Measurements from ENCODE around the gene PTDSS2. TPM values are rescaled to one million over a fixed set of nuclear protein-coding genes. Genes with fewer than 3 reads are reported as not detected.
A peak's percentile ranks its signal among the peaks of the same experiment; 100 is the strongest.

PTDSS2 gene
- total and polyA plus RNA-seq, 2 of the 13 experiments (the other 11 are each of a cell fraction or from before 2014, with no cell fraction given) = 21.7 to 26.4 TPM

DNA sequence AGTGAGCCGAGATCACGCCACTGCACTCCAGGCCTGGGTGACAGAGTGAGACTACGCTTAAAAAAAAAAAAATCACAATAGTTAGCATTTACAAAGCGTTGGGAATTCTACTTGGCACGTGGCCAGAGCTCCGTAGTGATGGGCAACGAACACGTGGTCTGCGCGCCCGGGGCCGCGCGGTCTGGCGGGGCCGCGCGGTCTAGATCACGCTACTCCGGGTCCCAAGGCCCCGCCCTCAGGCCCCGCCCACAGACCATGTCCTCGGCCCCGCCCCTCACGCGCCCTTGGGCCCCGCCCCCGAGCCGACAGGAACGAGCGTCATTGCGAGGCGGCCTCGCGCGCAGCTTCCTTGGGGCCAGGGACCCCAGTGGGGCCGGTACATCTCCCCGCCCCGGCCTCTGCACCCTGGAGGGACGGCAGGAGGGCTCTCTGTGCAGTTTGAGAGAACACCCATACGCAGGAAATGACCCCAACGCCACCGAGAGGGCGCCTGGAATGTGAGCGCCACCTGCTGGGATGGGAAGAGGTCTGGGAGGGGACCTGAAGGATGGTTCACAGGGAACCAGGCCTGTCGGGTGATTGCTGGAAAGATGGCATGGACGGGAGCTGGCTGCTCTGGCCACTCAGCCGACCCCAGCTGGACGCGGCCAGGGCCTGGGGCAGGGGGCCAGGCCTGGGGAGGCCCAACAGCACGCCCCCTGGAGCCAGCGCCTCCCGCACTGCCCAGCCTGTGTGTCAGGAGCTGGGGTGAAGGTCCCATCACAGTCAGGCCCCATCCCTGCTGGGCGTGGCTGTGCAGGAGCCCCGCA, 2.0 kb upstream of the PTDSS2 start (continued):
- TF ChIP-seq SRSF1 (optimal IDR thresholded peaks at IDR 0.05; ENCODE audit: low read depth, low read length) (no peak), ATF7 (IDR thresholded peaks at IDR 0.05) (no peak), ATF7 (CRISPR knock-in tag; IDR thresholded peaks at IDR 0.05) (0 out of 2 replicates have a peak, but pooled peaks have one; percentile 28), RBAK (CRISPR knock-in tag; IDR thresholded peaks at IDR 0.05) (no peak), STAT5B (CRISPR knock-in tag; IDR thresholded peaks at IDR 0.05) (peak; percentile 32; the same call in 1 of the 2 replicates), KDM4B (CRISPR knock-in tag; IDR thresholded peaks at IDR 0.05) (no peak), GATAD2A (CRISPR knock-in tag; IDR thresholded peaks at IDR 0.05) (peak; percentile 68), PPARG (CRISPR knock-in tag; conservative IDR thresholded peaks at IDR 0.05) (peak; percentile 22; the same call in 1 of the 2 replicates), SMC3 (IDR thresholded peaks at IDR 0.05; ENCODE audit: low read length) (peak; percentile 59), EED (CRISPR knock-in tag; IDR thresholded peaks at IDR 0.05) (no peak), ZNF878 (CRISPR knock-in tag; IDR thresholded peaks at IDR 0.05) (no peak), ZNF101 (CRISPR knock-in tag; IDR thresholded peaks at IDR 0.05; ENCODE audit: borderline replicate concordance, low read depth) (no peak), ZNF737 (CRISPR knock-in tag; IDR thresholded peaks at IDR 0.05; ENCODE audit: borderline replicate concordance) (no peak), ZNF446 (CRISPR knock-in tag; IDR thresholded peaks at IDR 0.05) (no peak), TBP (CRISPR knock-in tag; IDR thresholded peaks at IDR 0.05) (no peak), ZC3H4 (CRISPR knock-in tag; IDR thresholded peaks at IDR 0.05; ENCODE audit: borderline replicate concordance) (no peak)
- TF ChIP-seq, protein P1, sequence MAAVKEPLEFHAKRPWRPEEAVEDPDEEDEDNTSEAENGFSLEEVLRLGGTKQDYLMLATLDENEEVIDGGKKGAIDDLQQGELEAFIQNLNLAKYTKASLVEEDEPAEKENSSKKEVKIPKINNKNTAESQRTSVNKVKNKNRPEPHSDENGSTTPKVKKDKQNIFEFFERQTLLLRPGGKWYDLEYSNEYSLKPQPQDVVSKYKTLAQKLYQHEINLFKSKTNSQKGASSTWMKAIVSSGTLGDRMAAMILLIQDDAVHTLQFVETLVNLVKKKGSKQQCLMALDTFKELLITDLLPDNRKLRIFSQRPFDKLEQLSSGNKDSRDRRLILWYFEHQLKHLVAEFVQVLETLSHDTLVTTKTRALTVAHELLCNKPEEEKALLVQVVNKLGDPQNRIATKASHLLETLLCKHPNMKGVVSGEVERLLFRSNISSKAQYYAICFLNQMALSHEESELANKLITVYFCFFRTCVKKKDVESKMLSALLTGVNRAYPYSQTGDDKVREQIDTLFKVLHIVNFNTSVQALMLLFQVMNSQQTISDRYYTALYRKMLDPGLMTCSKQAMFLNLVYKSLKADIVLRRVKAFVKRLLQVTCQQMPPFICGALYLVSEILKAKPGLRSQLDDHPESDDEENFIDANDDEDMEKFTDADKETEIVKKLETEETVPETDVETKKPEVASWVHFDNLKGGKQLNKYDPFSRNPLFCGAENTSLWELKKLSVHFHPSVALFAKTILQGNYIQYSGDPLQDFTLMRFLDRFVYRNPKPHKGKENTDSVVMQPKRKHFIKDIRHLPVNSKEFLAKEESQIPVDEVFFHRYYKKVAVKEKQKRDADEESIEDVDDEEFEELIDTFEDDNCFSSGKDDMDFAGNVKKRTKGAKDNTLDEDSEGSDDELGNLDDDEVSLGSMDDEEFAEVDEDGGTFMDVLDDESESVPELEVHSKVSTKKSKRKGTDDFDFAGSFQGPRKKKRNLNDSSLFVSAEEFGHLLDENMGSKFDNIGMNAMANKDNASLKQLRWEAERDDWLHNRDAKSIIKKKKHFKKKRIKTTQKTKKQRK (IDR thresholded peaks at IDR 0.05; ENCODE audit: low read length) = no peak
- TF ChIP-seq, protein P2, sequence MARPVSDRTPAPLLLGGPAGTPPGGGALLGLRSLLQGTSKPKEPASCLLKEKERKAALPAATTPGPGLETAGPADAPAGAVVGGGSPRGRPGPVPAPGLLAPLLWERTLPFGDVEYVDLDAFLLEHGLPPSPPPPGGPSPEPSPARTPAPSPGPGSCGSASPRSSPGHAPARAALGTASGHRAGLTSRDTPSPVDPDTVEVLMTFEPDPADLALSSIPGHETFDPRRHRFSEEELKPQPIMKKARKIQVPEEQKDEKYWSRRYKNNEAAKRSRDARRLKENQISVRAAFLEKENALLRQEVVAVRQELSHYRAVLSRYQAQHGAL (CRISPR knock-in tag; IDR thresholded peaks at IDR 0.05; ENCODE audit: not compliant biosample characterization) = no peak
- TF ChIP-seq, protein P3, sequence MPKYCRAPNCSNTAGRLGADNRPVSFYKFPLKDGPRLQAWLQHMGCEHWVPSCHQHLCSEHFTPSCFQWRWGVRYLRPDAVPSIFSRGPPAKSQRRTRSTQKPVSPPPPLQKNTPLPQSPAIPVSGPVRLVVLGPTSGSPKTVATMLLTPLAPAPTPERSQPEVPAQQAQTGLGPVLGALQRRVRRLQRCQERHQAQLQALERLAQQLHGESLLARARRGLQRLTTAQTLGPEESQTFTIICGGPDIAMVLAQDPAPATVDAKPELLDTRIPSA (CRISPR knock-in tag; IDR thresholded peaks at IDR 0.05; ENCODE audit: borderline replicate concordance) = no peak
- TF ChIP-seq, protein P4, sequence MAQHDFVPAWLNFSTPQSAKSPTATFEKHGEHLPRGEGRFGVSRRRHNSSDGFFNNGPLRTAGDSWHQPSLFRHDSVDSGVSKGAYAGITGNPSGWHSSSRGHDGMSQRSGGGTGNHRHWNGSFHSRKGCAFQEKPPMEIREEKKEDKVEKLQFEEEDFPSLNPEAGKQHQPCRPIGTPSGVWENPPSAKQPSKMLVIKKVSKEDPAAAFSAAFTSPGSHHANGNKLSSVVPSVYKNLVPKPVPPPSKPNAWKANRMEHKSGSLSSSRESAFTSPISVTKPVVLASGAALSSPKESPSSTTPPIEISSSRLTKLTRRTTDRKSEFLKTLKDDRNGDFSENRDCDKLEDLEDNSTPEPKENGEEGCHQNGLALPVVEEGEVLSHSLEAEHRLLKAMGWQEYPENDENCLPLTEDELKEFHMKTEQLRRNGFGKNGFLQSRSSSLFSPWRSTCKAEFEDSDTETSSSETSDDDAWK (CRISPR knock-in tag; IDR thresholded peaks at IDR 0.05) = no peak
- TF ChIP-seq, protein P5, sequence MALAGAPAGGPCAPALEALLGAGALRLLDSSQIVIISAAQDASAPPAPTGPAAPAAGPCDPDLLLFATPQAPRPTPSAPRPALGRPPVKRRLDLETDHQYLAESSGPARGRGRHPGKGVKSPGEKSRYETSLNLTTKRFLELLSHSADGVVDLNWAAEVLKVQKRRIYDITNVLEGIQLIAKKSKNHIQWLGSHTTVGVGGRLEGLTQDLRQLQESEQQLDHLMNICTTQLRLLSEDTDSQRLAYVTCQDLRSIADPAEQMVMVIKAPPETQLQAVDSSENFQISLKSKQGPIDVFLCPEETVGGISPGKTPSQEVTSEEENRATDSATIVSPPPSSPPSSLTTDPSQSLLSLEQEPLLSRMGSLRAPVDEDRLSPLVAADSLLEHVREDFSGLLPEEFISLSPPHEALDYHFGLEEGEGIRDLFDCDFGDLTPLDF (CRISPR knock-in tag; IDR thresholded peaks at IDR 0.05) = peak; percentile 43; the same call in 1 of the 2 replicates
- TF ChIP-seq, protein P6, sequence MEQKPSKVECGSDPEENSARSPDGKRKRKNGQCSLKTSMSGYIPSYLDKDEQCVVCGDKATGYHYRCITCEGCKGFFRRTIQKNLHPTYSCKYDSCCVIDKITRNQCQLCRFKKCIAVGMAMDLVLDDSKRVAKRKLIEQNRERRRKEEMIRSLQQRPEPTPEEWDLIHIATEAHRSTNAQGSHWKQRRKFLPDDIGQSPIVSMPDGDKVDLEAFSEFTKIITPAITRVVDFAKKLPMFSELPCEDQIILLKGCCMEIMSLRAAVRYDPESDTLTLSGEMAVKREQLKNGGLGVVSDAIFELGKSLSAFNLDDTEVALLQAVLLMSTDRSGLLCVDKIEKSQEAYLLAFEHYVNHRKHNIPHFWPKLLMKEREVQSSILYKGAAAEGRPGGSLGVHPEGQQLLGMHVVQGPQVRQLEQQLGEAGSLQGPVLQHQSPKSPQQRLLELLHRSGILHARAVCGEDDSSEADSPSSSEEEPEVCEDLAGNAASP (CRISPR knock-in tag; IDR thresholded peaks at IDR 0.05; ENCODE audit: borderline replicate concordance) = no peak
